Measurements from ENCODE around the gene THEMIS2.

DNA sequence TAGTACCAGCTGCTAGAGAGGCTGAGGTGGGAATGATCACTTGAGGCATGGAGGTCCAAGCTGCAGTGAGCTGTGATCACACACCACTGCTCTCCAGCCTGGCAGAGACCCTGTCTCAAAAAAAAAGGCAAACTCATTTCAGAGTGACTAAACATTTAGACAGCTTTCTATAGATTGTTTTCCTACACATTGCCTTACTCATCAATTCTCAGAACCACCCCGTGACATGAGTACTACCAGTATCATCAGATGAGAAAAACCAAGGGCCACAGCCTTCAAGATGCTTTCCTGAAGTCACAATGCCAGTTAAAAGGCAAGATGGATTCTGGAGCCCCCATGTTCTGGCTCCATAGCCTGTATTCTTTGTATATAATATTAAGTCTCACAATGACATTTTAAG is 40.1 kb downstream of the THEMIS2 start:
- TF ChIP-seq, protein P1, sequence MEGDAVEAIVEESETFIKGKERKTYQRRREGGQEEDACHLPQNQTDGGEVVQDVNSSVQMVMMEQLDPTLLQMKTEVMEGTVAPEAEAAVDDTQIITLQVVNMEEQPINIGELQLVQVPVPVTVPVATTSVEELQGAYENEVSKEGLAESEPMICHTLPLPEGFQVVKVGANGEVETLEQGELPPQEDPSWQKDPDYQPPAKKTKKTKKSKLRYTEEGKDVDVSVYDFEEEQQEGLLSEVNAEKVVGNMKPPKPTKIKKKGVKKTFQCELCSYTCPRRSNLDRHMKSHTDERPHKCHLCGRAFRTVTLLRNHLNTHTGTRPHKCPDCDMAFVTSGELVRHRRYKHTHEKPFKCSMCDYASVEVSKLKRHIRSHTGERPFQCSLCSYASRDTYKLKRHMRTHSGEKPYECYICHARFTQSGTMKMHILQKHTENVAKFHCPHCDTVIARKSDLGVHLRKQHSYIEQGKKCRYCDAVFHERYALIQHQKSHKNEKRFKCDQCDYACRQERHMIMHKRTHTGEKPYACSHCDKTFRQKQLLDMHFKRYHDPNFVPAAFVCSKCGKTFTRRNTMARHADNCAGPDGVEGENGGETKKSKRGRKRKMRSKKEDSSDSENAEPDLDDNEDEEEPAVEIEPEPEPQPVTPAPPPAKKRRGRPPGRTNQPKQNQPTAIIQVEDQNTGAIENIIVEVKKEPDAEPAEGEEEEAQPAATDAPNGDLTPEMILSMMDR (IDR thresholded peaks at IDR 0.05; ENCODE audit: insufficient read depth, low read length, poor library complexity, severe bottlenecking) = no peak
- TF ChIP-seq EZH2phosphoT487 (conservative IDR thresholded peaks at IDR 0.05; ENCODE audit: low read length) = no peak

Measured in SU-DHL-6 (cell line).